H1 (cell line): ENCODE data around the gene SS18L1. TPM values are rescaled to one million over a fixed set of nuclear protein-coding genes. Genes with fewer than 3 reads are reported as not detected.

Source experiments
- CTCF ChIA-PET: fragments of 300-600 bp; sonication (Branson Sonifier 250); formaldehyde crosslinking; loops from one replicate; lab custom pipeline; 2021; ENCODE audit not compliant: partially characterized antibody; lab: Charles Lee
- POLR2A ChIA-PET: fragments of 300-600 bp; sonication (Branson Sonifier 250); formaldehyde crosslinking; loops from one replicate; lab custom pipeline; 2021; ENCODE audit warnings: inconsistent platforms; ENCODE audit not compliant: partially characterized antibody; lab: Charles Lee
- DNase-seq, 2 experiments: peaks; one replicate each; pipeline versions ENCODE4 v3.0.0 to v3.0.0-alpha.2; 2010 to 2022; ENCODE audit warnings: low spot score in 2 of 2, low read depth in 1 of 2, mixed read lengths in 1 of 2
- FAIRE-seq: peaks from 2 replicates; lab custom pipeline; 2011; peaks lifted over from hg19 to GRCh38; lab: Jason Lieb, UNC
- H2AFZ ChIP-seq: 2 replicates; pipeline ENCODE4 v1.8.1; 2012; ENCODE audit warnings: low read length, inconsistent platforms
- H2AK5ac ChIP-seq: 2 replicates; pipeline ENCODE4 v1.6.1; 2013; ENCODE audit warnings: low read depth, low read length
- H2BK120ac ChIP-seq: replicated peaks from 2 replicates; pipeline ENCODE3; 2013; ENCODE audit warnings: low read depth, low read length, inconsistent platforms
- H2BK12ac ChIP-seq: 2 replicates; pipeline ENCODE4 v1.6.1; 2013; ENCODE audit warnings: low read depth, low read length
- H2BK15ac ChIP-seq: 2 replicates; pipeline ENCODE4 v1.6.1; 2013; ENCODE audit warnings: low read length
- H2BK20ac ChIP-seq: 2 replicates; pipeline ENCODE4 v1.6.1; 2013; ENCODE audit warnings: low read length
- H2BK5ac ChIP-seq: 2 replicates; pipeline ENCODE4 v1.6.1; 2013; ENCODE audit warnings: low read depth, low read length
- H3K14ac ChIP-seq: 2 replicates; pipeline ENCODE4 v1.6.1; 2013; ENCODE audit warnings: inconsistent platforms; ENCODE audit not compliant: insufficient read length
- H3K18ac ChIP-seq: 2 replicates; pipeline ENCODE4 v1.6.1; 2013; ENCODE audit warnings: low read length; ENCODE audit errors: extremely low read depth
- H3K23ac ChIP-seq: 2 replicates; pipeline ENCODE4 v1.6.1; 2013; ENCODE audit warnings: inconsistent platforms; ENCODE audit not compliant: insufficient read length
- H3K23me2 ChIP-seq: 2 replicates; pipeline ENCODE4 v1.6.1; 2013; ENCODE audit warnings: low read depth, low read length
- H3K27ac ChIP-seq: 2 replicates; pipeline ENCODE4 v1.6.1; 2011; ENCODE audit warnings: low read depth, low read length, inconsistent platforms
- H3K27me3 ChIP-seq, 4 experiments: replicated peaks in 1 of 4; 1 replicate in 1 of 4; 2 replicates in 3 of 4; pipeline versions ENCODE4 v1.6.1 to v1.8.1; 2011 to 2013; ENCODE audit warnings: low read length in 3 of 4, mild to moderate bottlenecking in 3 of 4, inconsistent platforms in 2 of 4, mixed read lengths in 2 of 4, moderate library complexity in 1 of 4; ENCODE audit not compliant: control insufficient read depth in 3 of 4, insufficient read depth in 3 of 4; ENCODE audit errors: extremely low read depth in 1 of 4
- H3K36me3 ChIP-seq, 4 experiments: 2 replicates each; pipeline versions ENCODE4 v1.6.1 to v1.8.1; 2011 to 2013; ENCODE audit warnings: mild to moderate bottlenecking in 4 of 4, low read length in 3 of 4, moderate library complexity in 2 of 4, control low read depth in 1 of 4, inconsistent platforms in 1 of 4; ENCODE audit not compliant: insufficient read depth in 4 of 4, control insufficient read depth in 2 of 4
- H3K4ac ChIP-seq: replicated peaks from 2 replicates; pipeline ENCODE3; 2013; ENCODE audit warnings: low read length, low read depth, mixed read lengths, inconsistent platforms; ENCODE audit not compliant: insufficient read length
- H3K4me1 ChIP-seq, 4 experiments: replicated peaks in 1 of 4; 1 replicate in 1 of 4; 2 replicates in 3 of 4; pipeline versions ENCODE4 v1.6.1 to v1.8.1; 2011 to 2013; ENCODE audit warnings: low read length in 3 of 4, inconsistent platforms in 2 of 4, mixed read lengths in 1 of 4; ENCODE audit not compliant: insufficient read depth in 4 of 4, control insufficient read depth in 3 of 4
- H3K4me2 ChIP-seq, 2 experiments: 2 replicates each; pipeline versions ENCODE4 v1.6.1 to v1.8.1; 2011 to 2013; ENCODE audit warnings: low read depth in 2 of 2, low read length in 2 of 2, control low read depth in 1 of 2, inconsistent platforms in 1 of 2, mild to moderate bottlenecking in 1 of 2; ENCODE audit not compliant: insufficient read depth in 1 of 2
- H3K4me3 ChIP-seq, 4 experiments: fragments of 200-600, 300-600 bp in 1 of 4; sonication (generic), shearing (Covaris generic), sonication (Bioruptor Twin) in 1 of 4; 2 replicates each; pipeline versions ENCODE4 v1.5.1 to v1.8.1; 2011 to 2016; ENCODE audit warnings: low read length in 4 of 4, low read depth in 3 of 4, control low read depth in 2 of 4, inconsistent platforms in 2 of 4, mild to moderate bottlenecking in 2 of 4, mixed read lengths in 1 of 4, moderate library complexity in 1 of 4; ENCODE audit not compliant: insufficient read depth in 2 of 4; ENCODE audit errors: extremely low read depth in 1 of 4
- H3K56ac ChIP-seq: replicated peaks from 2 replicates; pipeline ENCODE3; 2013; ENCODE audit warnings: low read depth, mild to moderate bottlenecking, mixed read lengths, low read length, inconsistent platforms; ENCODE audit not compliant: insufficient read length
- H3K79me1 ChIP-seq: 2 replicates; pipeline ENCODE4 v1.6.1; 2013; ENCODE audit warnings: low read depth, low read length, control low read depth
- H3K79me2 ChIP-seq, 2 experiments: 2 replicates each; pipeline versions ENCODE4 v1.6.1 to v1.8.1; 2012 to 2013; ENCODE audit warnings: low read length in 2 of 2, mild to moderate bottlenecking in 2 of 2, inconsistent platforms in 1 of 2; ENCODE audit not compliant: insufficient read depth in 2 of 2, control insufficient read depth in 1 of 2
- H3K9ac ChIP-seq, 4 experiments: replicated peaks in 1 of 4; 1 replicate in 1 of 4; 2 replicates in 3 of 4; pipeline versions ENCODE4 v1.6.1 to v1.8.1; 2011 to 2013; ENCODE audit warnings: low read depth in 3 of 4, low read length in 3 of 4, control low read depth in 2 of 4, mild to moderate bottlenecking in 2 of 4, moderate library complexity in 2 of 4, inconsistent platforms in 1 of 4; ENCODE audit errors: extremely low read depth in 1 of 4
- H3K9me3 ChIP-seq, 2 experiments: 2 replicates each; pipeline versions ENCODE4 v1.6.1 to v1.8.1; 2012 to 2013; ENCODE audit warnings: mild to moderate bottlenecking in 2 of 2, moderate library complexity in 2 of 2, control low read depth in 1 of 2, inconsistent platforms in 1 of 2, low read depth in 1 of 2, low read length in 1 of 2, mixed read lengths in 1 of 2; ENCODE audit not compliant: insufficient read depth in 2 of 2
- H4K20me1 ChIP-seq, 2 experiments: replicated peaks in 1 of 2; 2 replicates each; pipeline versions ENCODE3 to v1.8.1; 2011 to 2013; ENCODE audit warnings: inconsistent platforms in 2 of 2, low read length in 2 of 2, mild to moderate bottlenecking in 1 of 2; ENCODE audit not compliant: insufficient read depth in 2 of 2, control insufficient read depth in 1 of 2
- H4K5ac ChIP-seq: 2 replicates; pipeline ENCODE4 v1.6.1; 2013; ENCODE audit warnings: low read length, low read depth, mixed read lengths, inconsistent platforms; ENCODE audit not compliant: insufficient read length
- H4K8ac ChIP-seq: 2 replicates; pipeline ENCODE4 v1.8.0; 2013; ENCODE audit warnings: mild to moderate bottlenecking, moderate library complexity, low read length, inconsistent platforms; ENCODE audit not compliant: insufficient read depth; ENCODE audit errors: extremely low read depth
- H4K91ac ChIP-seq: replicated peaks from 2 replicates; pipeline ENCODE3; 2013; ENCODE audit warnings: low read length, mixed read lengths, inconsistent platforms; ENCODE audit not compliant: insufficient read length
- BRCA1 ChIP-seq: IDR thresholded peaks from 2 replicates; pipeline ENCODE4 v1.6.1; 2012; ENCODE audit warnings: low read depth, low read length, improper control_type of control experiment
- CBX5 ChIP-seq: fragments of 300-800, 300-1000 bp; sonication (generic); IDR thresholded peaks from 2 replicates; pipeline ENCODE4 v1.7.1; 2016; ENCODE audit warnings: antibody characterized with exemption, low read length, low read depth
- HDAC2 ChIP-seq, 2 experiments: fragments of 300-600 bp in 1 of 2; sonication (generic) in 1 of 2; IDR thresholded peaks; 2 replicates each; pipeline ENCODE4 v1.6.1; 2011 to 2012; ENCODE audit warnings: low read depth in 2 of 2, low read length in 2 of 2, mild to moderate bottlenecking in 2 of 2, moderate library complexity in 2 of 2, borderline replicate concordance in 1 of 2, inconsistent platforms in 1 of 2
- MAFK ChIP-seq: IDR thresholded peaks from 2 replicates; pipeline ENCODE4 v1.6.1; 2012; ENCODE audit warnings: low read depth, mild to moderate bottlenecking, improper control_type of control experiment, low read length
- SP4 ChIP-seq: IDR thresholded peaks from 2 replicates; pipeline ENCODE4 v1.6.1; 2012; ENCODE audit warnings: low read length, inconsistent platforms
- YY1 ChIP-seq: IDR thresholded peaks from 2 replicates; pipeline ENCODE4 v1.6.1; 2011; ENCODE audit warnings: low read depth, mild to moderate bottlenecking, low read length
- WGBS, 2 experiments: shearing (Covaris generic) in 1 of 2; methylation state at CpG; one replicate each; pipeline versions ENCODE4 v1.1.6 to v1.1.7; 2013 to 2015; ENCODE audit warnings: low lambda C conversion rate in 2 of 2, mixed read lengths in 2 of 2, inconsistent platforms in 1 of 2, low coverage in 1 of 2, missing lambda C conversion rate in 1 of 2; ENCODE audit not compliant: insufficient replicate concordance in 2 of 2, insufficient coverage in 1 of 2, insufficient read length in 1 of 2; ENCODE audit errors: extremely low coverage in 1 of 2, missing lambda C conversion rate in 1 of 2; 5-methylcytosine and 5-hydroxymethylcytosine counted together
- polyA plus RNA-seq, 7 experiments: library from polyadenylated mRNA; depleted of rRNA in 3 of 7; stranded (reverse) in 5 of 7; unstranded in 2 of 7; fragments of >200 nt in 5 of 7; fragments of 200-250 nt in 2 of 7; gene quantifications; 1 replicate in 5 of 7; 2 replicates in 1 of 7; 4 replicates in 1 of 7; pipeline versions ENCODE4 v1.2.1 to v1.2.3, GENCODE V29; 2011 to 2013; ENCODE audit warnings: missing spikeins in 2 of 7, mixed read lengths in 2 of 7
- total RNA-seq: library from RNA; stranded (reverse); fragmentation: NEBNext Ultra II Directional; extraction: Animal tissue kit (Norgen Biotek cat#: 25700); gene quantifications from 2 replicates; pipeline ENCODE4 v1.2.1, GENCODE V29; 2021
- TF ChIP-seq, protein P1 (sequence below): IDR thresholded peaks from 2 replicates; pipeline ENCODE4 v1.6.1; 2012; ENCODE audit warnings: low read length, inconsistent platforms

The SS18L1 gene
- total and polyA plus RNA-seq, 2 of the 8 experiments (the other 6 are each of a cell fraction or from before 2014, with no cell fraction given) = 28.4 to 29.7 TPM

DNA sequence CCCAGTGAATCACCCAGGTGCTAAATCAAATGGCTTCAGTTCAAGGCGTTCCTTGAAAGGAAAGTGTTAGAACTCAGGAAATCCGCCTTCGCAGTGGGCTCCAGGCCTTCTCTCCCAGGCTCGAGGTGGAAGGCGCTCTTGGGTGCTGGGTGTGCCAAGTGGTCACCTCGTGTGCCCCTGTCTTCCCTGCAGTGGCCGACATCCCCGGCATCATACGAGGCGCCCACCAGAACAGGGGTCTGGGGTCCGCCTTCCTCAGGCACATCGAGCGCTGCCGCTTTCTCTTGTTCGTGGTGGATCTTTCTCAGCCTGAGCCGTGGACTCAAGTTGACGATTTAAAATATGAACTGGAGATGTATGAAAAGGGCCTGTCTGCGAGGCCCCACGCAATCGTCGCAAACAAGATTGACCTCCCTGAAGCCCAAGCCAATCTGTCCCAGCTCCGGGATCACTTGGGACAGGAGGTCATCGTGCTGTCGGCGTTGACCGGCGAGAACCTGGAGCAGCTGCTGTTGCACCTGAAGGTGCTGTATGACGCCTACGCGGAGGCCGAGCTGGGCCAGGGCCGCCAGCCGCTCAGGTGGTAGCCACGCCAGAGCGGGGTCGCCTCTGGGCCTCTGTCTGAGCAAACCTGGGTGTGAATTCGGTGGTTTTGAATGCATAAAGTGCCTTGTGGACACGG lies 57.1 kb downstream of the SS18L1 start:
- no peak overlapping the region for H4K8ac ChIP-seq
- no peaks in the 10 kb centered on the region for H3K23me2 ChIP-seq
- no peak overlapping the region for H2AK5ac ChIP-seq
- H3K4ac ChIP-seq = no peak overlapping the region
- H4K5ac ChIP-seq = no peak overlapping the region
- H3K36me3 ChIP-seq = peaks cover 0 to 23% (median 10%) of the 10 kb centered on the region in 4 experiments; a peak in 7 of 8 replicates
- H3K4me1 ChIP-seq = no peaks in the 10 kb centered on the region
- H3K4me2 ChIP-seq = no peak overlapping the region
- H3K14ac ChIP-seq = no peak overlapping the region
- H2BK5ac ChIP-seq = no peak overlapping the region
- DNase-seq = no peak
- no peak overlapping the region for H3K56ac ChIP-seq
- no peak overlapping the region for H3K9ac ChIP-seq
- no peak overlapping the region for H3K23ac ChIP-seq
- H3K27ac ChIP-seq = no peak overlapping the region
- H3K9me3 ChIP-seq = no peaks in the 10 kb centered on the region
- H2BK120ac ChIP-seq = no peak overlapping the region
- ChIA-PET CTCF (interaction anchor here (1.0 kb wide), 1 partner anchor 8 kb away, joined by 3 read pairs; no protein-coding TSS in a partner anchor), POLR2A (no interaction called here)
- H3K79me2 ChIP-seq = no peaks in the 10 kb centered on the region
- no peaks in the 10 kb centered on the region for H3K79me1 ChIP-seq
- no peak overlapping the region for H3K18ac ChIP-seq
- no peak for TF ChIP-seq BRCA1
- TF ChIP-seq MAFK = no peak
- TF ChIP-seq YY1 = no peak
- TF ChIP-seq HDAC2 (IDR thresholded peaks at IDR 0.05; ENCODE audit: borderline replicate concordance in 1 of 2, low read depth in 2 of 2, low read length in 2 of 2) = no peak
- TF ChIP-seq CBX5 = no peak
- TF ChIP-seq, protein P1, sequence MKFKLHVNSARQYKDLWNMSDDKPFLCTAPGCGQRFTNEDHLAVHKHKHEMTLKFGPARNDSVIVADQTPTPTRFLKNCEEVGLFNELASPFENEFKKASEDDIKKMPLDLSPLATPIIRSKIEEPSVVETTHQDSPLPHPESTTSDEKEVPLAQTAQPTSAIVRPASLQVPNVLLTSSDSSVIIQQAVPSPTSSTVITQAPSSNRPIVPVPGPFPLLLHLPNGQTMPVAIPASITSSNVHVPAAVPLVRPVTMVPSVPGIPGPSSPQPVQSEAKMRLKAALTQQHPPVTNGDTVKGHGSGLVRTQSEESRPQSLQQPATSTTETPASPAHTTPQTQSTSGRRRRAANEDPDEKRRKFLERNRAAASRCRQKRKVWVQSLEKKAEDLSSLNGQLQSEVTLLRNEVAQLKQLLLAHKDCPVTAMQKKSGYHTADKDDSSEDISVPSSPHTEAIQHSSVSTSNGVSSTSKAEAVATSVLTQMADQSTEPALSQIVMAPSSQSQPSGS = no peak
- no peak for TF ChIP-seq SP4
- no peak overlapping the region for H2BK15ac ChIP-seq
- H2BK12ac ChIP-seq = no peak overlapping the region
- H3K4me3 ChIP-seq = no peak overlapping the region
- no peak overlapping the region for H2BK20ac ChIP-seq
- no peak overlapping the region for H4K91ac ChIP-seq
- 91% methylated on average over 38 of the region's 38 CpGs; no CpG with 5 or more reads in 1 of the 2 experiments for WGBS, 2 experiments
- no peaks in the 10 kb centered on the region for H4K20me1 ChIP-seq
- no peak for FAIRE-seq
- H2AFZ ChIP-seq = no peak overlapping the region
- no peaks in the 10 kb centered on the region for H3K27me3 ChIP-seq
